Ishikawa (cell line): ENCODE results near the gene ANKRD33.

Source experiments
- CEBPB ChIP-seq: IDR thresholded peaks from 2 replicates; pipeline ENCODE4 v1.6.1; 2012
- CREB1 ChIP-seq: IDR thresholded peaks from 2 replicates; pipeline ENCODE4 v1.6.1; 2012; ENCODE audit warnings: low read depth
- EP300 ChIP-seq: IDR thresholded peaks from 2 replicates; pipeline ENCODE4 v1.6.1; 2012; ENCODE audit warnings: borderline replicate concordance
- FOXM1 ChIP-seq: IDR thresholded peaks from 2 replicates; pipeline ENCODE4 v1.6.1; 2012; ENCODE audit warnings: low read depth, borderline replicate concordance
- MAX ChIP-seq: IDR thresholded peaks from 2 replicates; pipeline ENCODE4 v1.6.1; 2012
- NFIC ChIP-seq: IDR thresholded peaks from 2 replicates; pipeline ENCODE4 v1.6.1; 2012
- RAD21 ChIP-seq: IDR thresholded peaks from 2 replicates; pipeline ENCODE4 v1.6.1; 2012; ENCODE audit warnings: low read depth
- REST ChIP-seq: IDR thresholded peaks from 2 replicates; pipeline ENCODE4 v1.6.1; 2012; ENCODE audit warnings: low read depth, mild to moderate bottlenecking
- TAF1 ChIP-seq: IDR thresholded peaks from 2 replicates; pipeline ENCODE4 v1.6.1; 2012; ENCODE audit warnings: low read depth, mild to moderate bottlenecking
- TEAD4 ChIP-seq: IDR thresholded peaks from 2 replicates; pipeline ENCODE4 v1.6.1; 2012

GRCh38 chr12:51898506-51898905 is 10.6 kb downstream of the ANKRD33 start:
- TF ChIP-seq TAF1 (no peak), CREB1 (no peak), TEAD4 (no peak), NFIC (no peak), CEBPB (no peak), RAD21 (no peak), EP300 (no peak), REST (no peak), FOXM1 (no peak), MAX (no peak)
